Stimulated activated CD4-positive, alpha-beta T cell treated with anti-CD3 and anti-CD28 coated beads, Interleukin-1b, Interleukin-23, amount 100 ng/mL, for 24 hours (primary cell): Measurements from ENCODE around the gene LRMDA.

Experiments used
- DNase-seq, 4 experiments: peaks; one replicate each; pipeline ENCODE4 v3.0.0-alpha.2; 2020; ENCODE audit warnings: low read depth in 4 of 4, low spot score in 1 of 4

LRMDA gene

DNA sequence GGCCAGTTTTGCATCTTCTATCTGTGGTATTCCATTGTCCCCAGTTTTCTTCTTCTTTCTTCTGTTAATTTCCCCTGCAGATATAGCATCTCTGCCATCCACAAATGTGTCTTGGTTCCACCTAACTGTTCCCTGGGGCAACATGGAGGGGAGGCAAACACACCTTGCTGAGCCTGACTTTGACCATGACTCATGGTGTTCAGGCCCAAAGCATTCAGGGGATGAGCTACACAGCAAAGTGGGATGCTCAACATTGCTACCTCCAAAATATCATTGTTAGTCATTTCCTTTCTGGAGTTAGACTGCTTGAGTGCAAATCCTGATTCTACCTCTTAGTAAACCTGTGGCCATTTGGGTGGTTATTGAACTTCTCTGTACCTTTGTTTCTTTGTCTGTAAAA is 542.7 kb downstream of the LRMDA start:
- no peak for DNase-seq

GRCh38 chr10:75976681-75977080 is 545.3 kb downstream of the LRMDA start:
- DNase-seq, result no peak

GRCh38 chr10:75977139-75977538 is 545.7 kb downstream of the LRMDA start:
- DNase-seq, result no peak

DNA sequence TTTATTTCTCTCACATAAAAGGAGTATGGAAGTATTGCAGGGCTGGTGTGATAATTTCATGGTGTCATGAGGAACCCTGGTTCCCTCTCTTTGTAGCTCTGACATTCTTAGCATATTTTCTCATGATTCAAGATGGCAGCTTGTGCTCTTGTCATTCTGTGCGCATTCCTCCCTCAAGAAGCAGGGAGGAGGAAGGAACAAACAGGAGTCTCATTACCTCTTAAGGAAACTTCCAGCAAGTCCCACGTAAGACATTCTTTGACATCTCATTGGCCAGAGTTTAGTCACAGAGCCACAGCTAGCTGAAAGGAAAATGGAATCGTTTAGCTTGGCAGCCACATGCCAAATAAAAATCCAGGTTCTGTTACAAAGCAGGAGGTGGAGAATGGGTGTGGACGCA is 546.8 kb downstream of the LRMDA start:
- DNase-seq, result no peak

DNA sequence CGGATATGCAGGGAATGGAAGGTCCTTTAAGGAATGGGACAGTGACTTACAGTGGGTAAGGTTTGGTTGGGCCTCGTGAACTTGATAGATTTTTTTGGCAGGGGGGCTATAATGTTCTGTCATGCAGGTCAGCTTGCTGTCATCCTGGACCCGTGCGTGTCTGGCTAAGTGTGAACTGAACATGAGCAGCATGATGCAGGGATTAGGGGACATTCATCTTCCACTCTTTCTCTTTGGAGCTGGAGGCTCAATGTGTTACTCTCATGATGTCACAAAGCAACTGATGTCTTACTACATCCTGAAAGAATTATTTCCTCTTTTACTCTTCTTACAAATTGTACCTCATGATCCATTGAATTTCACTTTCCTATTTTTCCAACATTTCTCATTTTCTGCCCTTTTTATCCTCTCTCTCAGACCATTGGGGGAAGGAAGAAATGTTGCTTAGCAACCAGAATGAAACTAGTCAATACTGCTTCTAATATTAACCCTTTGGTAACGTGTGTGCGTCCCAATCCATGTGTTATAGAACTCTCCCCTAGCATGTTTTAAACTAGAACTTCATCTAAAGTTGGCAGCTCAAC is 549.1 kb downstream of the LRMDA start:
- DNase-seq, result no peak

GRCh38 chr10:75982611-75983369 is 551.4 kb downstream of the LRMDA start:
- no peak for DNase-seq

- no peak for DNase-seq
These were observed 552.6 kb downstream of the LRMDA start for GRCh38 chr10:75984067-75984466.

- DNase-seq, result no peak
These were observed 556.2 kb downstream of the LRMDA start for GRCh38 chr10:75987616-75988015.

DNA sequence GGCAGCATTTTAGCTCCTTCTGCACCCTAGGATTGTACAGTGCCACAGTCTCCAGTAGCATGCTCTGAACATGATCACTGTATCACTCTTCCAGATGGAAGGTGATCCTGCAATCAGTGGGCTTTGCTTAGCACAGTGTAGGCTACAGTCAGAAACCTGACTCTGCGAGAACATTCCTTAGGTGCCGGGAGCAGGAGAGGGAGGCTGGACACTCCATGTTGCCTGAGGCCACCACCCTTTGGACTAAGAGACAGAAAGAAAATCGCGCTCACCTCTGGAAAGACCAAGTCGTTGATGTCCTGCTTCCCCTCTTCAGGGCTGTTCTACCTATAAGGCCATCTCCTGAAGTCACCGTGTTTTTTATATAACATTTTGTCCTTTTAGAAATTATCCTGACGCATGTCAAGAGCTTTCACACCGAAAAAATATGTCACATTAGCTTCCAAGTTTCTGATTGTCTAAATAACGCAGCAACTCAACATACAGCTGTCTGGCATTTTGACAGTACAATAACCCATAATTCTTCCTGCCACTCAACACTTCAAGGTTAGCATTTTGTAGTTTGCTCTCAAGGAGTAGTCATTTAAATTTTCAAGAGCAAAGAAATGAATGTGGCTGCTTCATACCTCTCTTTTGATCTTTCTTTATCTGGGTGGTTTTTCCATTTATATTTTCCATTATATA is 563.1 kb downstream of the LRMDA start:
- no peak for DNase-seq

DNA sequence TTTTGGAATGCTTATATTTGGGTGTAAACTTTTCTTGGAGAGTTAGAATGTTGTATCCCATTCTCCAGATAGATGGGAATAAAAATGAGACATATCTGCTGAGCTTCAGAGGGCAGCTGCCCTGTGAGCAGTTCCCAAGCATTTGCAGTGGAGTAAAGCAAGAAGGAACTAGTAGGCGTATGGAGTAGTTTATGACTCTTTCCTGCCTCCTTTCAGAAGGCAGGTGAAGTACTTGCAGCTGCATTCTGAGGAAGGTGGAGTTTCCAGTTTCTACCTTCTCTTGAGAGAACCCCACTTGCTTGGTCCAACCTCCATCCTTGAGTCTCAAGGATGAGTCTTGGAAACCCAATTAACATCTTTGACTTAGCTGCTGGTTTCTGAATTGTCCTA is 563.6 kb downstream of the LRMDA start:
- DNase-seq, result no peak

DNA sequence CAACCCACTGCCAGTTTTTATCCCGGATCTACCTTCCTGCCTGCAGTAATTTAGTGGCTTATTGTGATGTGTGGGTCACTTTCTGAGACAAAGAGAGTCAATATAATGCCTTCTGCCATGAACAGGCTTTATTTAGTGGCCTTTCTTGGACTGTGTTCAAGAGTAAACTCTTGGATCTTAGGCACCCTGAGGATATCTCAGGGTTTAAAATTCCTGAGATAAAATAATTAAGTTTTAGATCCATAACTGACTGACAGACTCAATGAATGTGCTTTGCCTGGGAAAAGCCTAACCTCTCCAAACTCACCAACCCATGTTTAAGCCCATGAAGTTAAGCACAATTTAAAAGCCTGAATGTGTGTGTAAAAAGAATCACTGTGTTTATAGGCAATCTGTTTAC is 564.3 kb downstream of the LRMDA start:
- DNase-seq, result no peak

- DNase-seq, result no peak
These were observed 567.6 kb downstream of the LRMDA start for GRCh38 chr10:75999001-75999400.

GRCh38 chr10:75999515-76000209 is 568.2 kb downstream of the LRMDA start:
- DNase-seq, result no peak

DNA sequence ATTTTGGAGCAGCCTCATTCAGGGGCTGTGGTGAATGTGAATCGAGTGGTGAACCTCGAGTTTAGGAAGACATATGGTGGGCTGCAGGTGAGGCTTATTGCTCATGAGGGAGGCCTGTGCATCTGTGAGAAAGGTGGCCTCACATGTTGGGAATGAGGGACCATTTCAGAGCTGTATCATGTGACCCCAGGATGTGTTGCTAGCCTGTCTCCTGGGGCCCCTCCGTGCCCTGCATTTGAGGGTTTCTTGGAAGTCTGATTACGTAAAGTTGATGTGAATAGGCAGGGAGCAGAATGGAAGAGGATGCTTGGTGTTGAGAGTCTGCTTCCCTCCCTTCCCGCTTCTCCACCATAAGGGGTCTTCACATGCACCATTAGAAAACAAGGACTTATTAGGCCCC is 569.1 kb downstream of the LRMDA start:
- no peak for DNase-seq

DNA sequence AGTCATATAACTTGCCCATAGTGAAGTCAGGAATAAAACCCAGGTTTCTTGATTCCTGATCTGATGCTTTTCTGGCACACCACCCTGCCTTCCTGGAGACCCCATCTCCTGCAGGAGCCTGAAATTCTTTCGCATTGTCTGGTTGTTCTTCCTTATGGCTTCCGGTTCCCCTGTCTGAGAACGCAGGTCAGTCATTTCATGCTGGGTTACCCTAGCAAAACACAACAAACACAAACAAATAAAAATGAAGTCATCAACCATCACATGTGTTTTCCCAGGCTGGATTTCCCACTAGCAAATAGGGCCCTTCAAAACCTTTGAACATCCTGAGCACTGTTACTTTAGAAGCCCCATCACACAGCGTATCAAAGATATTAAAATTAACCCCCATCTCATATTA is 569.6 kb downstream of the LRMDA start:
- DNase-seq, result no peak

DNA sequence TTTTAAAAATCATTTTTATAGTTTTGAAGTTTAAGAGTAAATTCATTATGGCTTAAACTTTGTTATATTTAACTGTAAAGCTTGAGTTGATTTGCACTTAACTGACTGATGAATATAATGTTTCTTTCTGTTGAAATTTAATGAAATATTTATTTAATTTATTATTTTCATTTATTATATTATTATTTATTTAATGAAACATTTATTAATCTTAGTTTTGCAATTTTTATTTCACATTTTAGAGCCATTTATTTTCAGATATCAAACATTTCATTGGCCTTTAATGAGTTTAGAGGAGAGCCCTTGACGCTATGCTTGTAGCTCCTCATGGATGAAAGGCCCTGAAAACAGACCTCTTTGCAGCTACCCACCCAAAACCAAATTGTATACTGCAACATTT is 570.0 kb downstream of the LRMDA start:
- DNase-seq, result no peak

- DNase-seq, result no peak
These were observed 570.9 kb downstream of the LRMDA start for GRCh38 chr10:76002262-76002854.

DNA sequence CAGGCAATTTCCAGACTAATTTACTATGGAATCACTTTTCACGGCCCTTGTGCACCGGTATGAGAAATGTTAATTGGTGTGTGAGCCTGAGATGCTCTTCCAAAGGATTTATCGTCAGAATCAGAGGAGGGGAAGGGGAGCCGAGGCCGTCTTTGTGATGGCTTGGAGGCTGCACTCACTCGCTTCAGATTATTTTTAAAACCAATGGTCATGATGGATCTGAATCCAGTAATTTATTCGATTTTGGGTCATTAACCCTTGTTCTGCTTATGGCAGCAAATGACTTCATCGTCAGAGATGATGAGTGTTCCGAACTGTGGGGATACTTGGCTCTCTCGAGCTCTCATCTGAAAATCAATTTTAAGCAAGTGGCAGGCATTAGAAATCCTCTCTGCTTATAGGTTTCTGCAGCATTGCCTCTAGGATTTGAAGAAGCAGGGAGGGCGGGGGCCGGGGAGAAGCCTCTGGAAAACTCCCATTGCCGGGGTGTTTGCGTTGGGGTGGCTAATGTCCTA is 576.3 kb downstream of the LRMDA start:
- DNase-seq, result no peak

DNA sequence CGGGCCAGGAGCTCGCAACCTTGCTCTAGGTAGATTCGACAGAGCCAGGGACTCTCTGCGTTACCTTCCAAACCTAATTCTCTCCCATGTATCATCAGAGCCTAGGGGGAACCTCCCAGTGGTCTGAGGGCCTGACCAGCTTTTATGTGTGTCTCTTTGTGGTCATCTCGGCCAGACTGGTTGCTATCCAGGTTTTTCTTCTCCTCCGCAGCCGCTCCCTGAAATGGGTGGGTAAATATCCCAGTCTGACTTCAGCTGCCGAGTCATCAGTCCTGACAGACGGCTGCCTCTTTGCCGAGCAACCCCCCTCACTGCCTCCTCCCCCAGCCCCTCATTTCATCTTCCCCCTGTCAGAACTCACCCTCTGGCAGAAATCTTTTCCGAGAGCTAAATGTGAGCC is 578.1 kb downstream of the LRMDA start:
- DNase-seq, result no peak

DNA sequence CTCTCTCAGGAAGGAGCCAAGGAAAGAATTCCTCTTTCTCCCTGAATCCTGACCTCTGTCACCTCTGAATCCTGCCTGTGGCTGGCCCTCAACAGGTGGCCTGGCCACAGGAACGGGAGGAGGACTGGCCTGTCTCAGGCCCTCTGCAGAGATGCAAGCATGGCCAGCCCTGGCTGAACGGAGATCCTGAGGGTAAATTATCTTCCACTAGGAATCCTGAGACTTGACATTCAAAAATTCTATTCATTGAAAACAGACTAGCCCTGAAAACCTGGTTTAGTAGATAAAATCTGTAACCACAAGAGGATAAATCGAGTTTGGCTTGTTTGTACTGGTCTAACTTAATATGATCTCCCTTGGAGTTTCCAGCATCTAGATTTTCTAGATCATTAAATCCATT is 579.3 kb downstream of the LRMDA start:
- no peak for DNase-seq

GRCh38 chr10:76012716-76013327 is 581.4 kb downstream of the LRMDA start:
- no peak for DNase-seq
